ENCODE results near the gene EPHA8. TPM values are rescaled to one million over a fixed set of nuclear protein-coding genes. Genes with fewer than 3 reads are reported as not detected.

The EPHA8 gene
- polyA plus RNA-seq, 1 donor (not counting 4 experiments of a cell fraction or from before 2014, with no cell fraction given): 1.0 TPM

GRCh38 chr1:22567994-22568393, 4.7 kb downstream of the EPHA8 start:
- no peak for TF ChIP-seq EZH2 (IDR thresholded peaks at IDR 0.05; ENCODE audit: low read length)
- TF ChIP-seq CTCF (optimal IDR thresholded peaks at IDR 0.05 in 1 of 3, IDR thresholded peaks at IDR 0.05 in 1 of 3, conservative IDR thresholded peaks at IDR 0.05 in 1 of 3; ENCODE audit: extremely low read depth in 1 of 3, insufficient read depth in 2 of 3, low read length in 3 of 3): no peak
- Histone ChIP-seq H3K79me2 (ENCODE audit: control insufficient read depth, insufficient read depth, low read length) (no peaks in the 10 kb centered on the region), H3K27me3 (ENCODE audit: control insufficient read depth, extremely low read depth, insufficient read depth, low read length) (peaks cover 55% of the 10 kb centered on the region), H3K9me1 (ENCODE audit: control insufficient read depth, extremely low read depth, insufficient read depth, low read length) (no peaks in the 10 kb centered on the region), H4K20me1 (ENCODE audit: control insufficient read depth, extremely low read depth, insufficient read depth, low read length) (no peaks in the 10 kb centered on the region), H3K4me3 (ENCODE audit: control insufficient read depth in 2 of 3, extremely low read depth in 1 of 3, insufficient read depth in 2 of 3, low read depth in 1 of 3, low read length in 3 of 3) (no peak overlapping the region), H3K4me1 (ENCODE audit: control insufficient read depth, extremely low read depth, insufficient read depth, low read length) (no peaks in the 10 kb centered on the region), H2AFZ (ENCODE audit: control insufficient read depth, low read length) (no peak overlapping the region), H3K9me3 (ENCODE audit: control insufficient read depth, low read depth, low read length) (no peaks in the 10 kb centered on the region), H3K4me2 (ENCODE audit: control insufficient read depth, extremely low read depth, insufficient read depth, low read depth, low read length) (no peak overlapping the region), H3K36me3 (ENCODE audit: control insufficient read depth in 2 of 2, extremely low read depth in 1 of 2, insufficient read depth in 2 of 2, low read length in 2 of 2) (no peaks in the 10 kb centered on the region), H3K27ac (ENCODE audit: control insufficient read depth, insufficient read depth, low read length) (no peak overlapping the region), H3K9ac (ENCODE audit: control insufficient read depth, extremely low read depth, insufficient read depth, low read length) (no peak overlapping the region)
- FAIRE-seq (no peak), DNase-seq (ENCODE audit: low read depth, low spot score) (no peak)
- dilution Hi-C loops (cut with MboI; ENCODE audit: extremely low pct_ligation_motif_present, low sequenced_read_pairs): no loop called here

- Histone ChIP-seq H3K9me1 (ENCODE audit: control insufficient read depth, extremely low read depth, insufficient read depth, low read length) (no peaks in the 10 kb centered on the region), H3K9me3 (ENCODE audit: control insufficient read depth, low read depth, low read length) (no peaks in the 10 kb centered on the region), H3K27ac (ENCODE audit: control insufficient read depth, insufficient read depth, low read length) (no peak overlapping the region), H4K20me1 (ENCODE audit: control insufficient read depth, extremely low read depth, insufficient read depth, low read length) (no peaks in the 10 kb centered on the region), H3K4me2 (ENCODE audit: control insufficient read depth, extremely low read depth, insufficient read depth, low read depth, low read length) (no peak overlapping the region), H3K9ac (ENCODE audit: control insufficient read depth, extremely low read depth, insufficient read depth, low read length) (no peak overlapping the region), H3K36me3 (ENCODE audit: control insufficient read depth in 2 of 2, extremely low read depth in 1 of 2, insufficient read depth in 2 of 2, low read length in 2 of 2) (no peaks in the 10 kb centered on the region), H2AFZ (ENCODE audit: control insufficient read depth, low read length) (no peak overlapping the region), H3K27me3 (ENCODE audit: control insufficient read depth, extremely low read depth, insufficient read depth, low read length) (peaks cover 46% of the 10 kb centered on the region), H3K79me2 (ENCODE audit: control insufficient read depth, insufficient read depth, low read length) (no peaks in the 10 kb centered on the region), H3K4me1 (ENCODE audit: control insufficient read depth, extremely low read depth, insufficient read depth, low read length) (no peaks in the 10 kb centered on the region), H3K4me3 (ENCODE audit: control insufficient read depth in 2 of 3, extremely low read depth in 1 of 3, insufficient read depth in 2 of 3, low read depth in 1 of 3, low read length in 3 of 3) (no peak overlapping the region)
- FAIRE-seq: no peak
- TF ChIP-seq EZH2 (IDR thresholded peaks at IDR 0.05; ENCODE audit: low read length) (no peak), CTCF (optimal IDR thresholded peaks at IDR 0.05 in 1 of 3, IDR thresholded peaks at IDR 0.05 in 1 of 3, conservative IDR thresholded peaks at IDR 0.05 in 1 of 3; ENCODE audit: extremely low read depth in 1 of 3, insufficient read depth in 2 of 3, low read length in 3 of 3) (no peak)
- dilution Hi-C loops (cut with MboI; ENCODE audit: extremely low pct_ligation_motif_present, low sequenced_read_pairs): no loop called here
- DNase-seq (ENCODE audit: low read depth, low spot score): no peak
Measured at GRCh38 chr1:22569269-22569668, 6.0 kb downstream of the EPHA8 start.

Data from keratinocyte (primary cell).